ENCODE data around the gene RSU1.

The RSU1 gene

GRCh38 chr10:16817125-16818019 is at the start of gene RSU1:
Gene RSU1, minus strand, starts transcription at chr10:16817424. Its CDS starts 343 bp downstream, at chr10:16817081.
- peak; percentile 92 to 100 (median 99) for DNase-seq

- DNase-seq: no peak
Observed at GRCh38 chr10:16866541-16867275, 49.5 kb upstream of the RSU1 start.

- DNase-seq: no peak
Observed at GRCh38 chr10:16865766-16866165, 48.5 kb upstream of the RSU1 start.

- no peak for DNase-seq
Observed at GRCh38 chr10:16863766-16864165, 46.5 kb upstream of the RSU1 start.

GRCh38 chr10:16857419-16857818 is 40.2 kb upstream of the RSU1 start:
- DNase-seq: no peak

- no peak for DNase-seq
Observed at GRCh38 chr10:16856567-16856966, 39.3 kb upstream of the RSU1 start.

- DNase-seq: no peak
Observed at GRCh38 chr10:16856092-16856491, 38.9 kb upstream of the RSU1 start.

- no peak for DNase-seq
Observed at GRCh38 chr10:16854623-16855022, 37.4 kb upstream of the RSU1 start.

- no peak for DNase-seq
Observed at GRCh38 chr10:16853809-16854208, 36.6 kb upstream of the RSU1 start.

- DNase-seq: no peak
Observed at GRCh38 chr10:16853201-16853600, 36.0 kb upstream of the RSU1 start.

- DNase-seq: no peak
Observed at GRCh38 chr10:16852624-16853023, 35.4 kb upstream of the RSU1 start.

- DNase-seq: no peak
Observed at GRCh38 chr10:16848562-16849154, 31.4 kb upstream of the RSU1 start.

- no peak for DNase-seq
Observed at GRCh38 chr10:16847644-16848043, 30.4 kb upstream of the RSU1 start.

- no peak for DNase-seq
Observed at GRCh38 chr10:16845248-16845647, 28.0 kb upstream of the RSU1 start.

- DNase-seq: peak in 1 of 56 donors; percentile 82
Observed at GRCh38 chr10:16843252-16843870, 26.1 kb upstream of the RSU1 start.

GRCh38 chr10:16835228-16835627 is 18.0 kb upstream of the RSU1 start:
- DNase-seq: no peak

GRCh38 chr10:16832351-16833080 is 15.3 kb upstream of the RSU1 start:
- DNase-seq: peak in 3 of 56 donors; percentile 2 to 4 (median 3)

GRCh38 chr10:16828701-16829175 is 11.5 kb upstream of the RSU1 start:
- peak in 1 of 56 donors; percentile 10 for DNase-seq

GRCh38 chr10:16828114-16828568 is 10.9 kb upstream of the RSU1 start:
- DNase-seq: peak in 31 of 56 donors; percentile 2 to 63 (median 17)

- peak in 1 of 56 donors; percentile 2 for DNase-seq
Observed at GRCh38 chr10:16827474-16827873, 10.2 kb upstream of the RSU1 start.
